IMR-90 (cell line): ENCODE data around the gene LRP1B. TPM values are rescaled to one million over a fixed set of nuclear protein-coding genes. Genes with fewer than 3 reads are reported as not detected.

Experiments
- ATAC-seq: fragments of 200-7000 bp; cut with Tn5 transposase; 2 replicates; pipeline ENCODE4 v1.9.1; 2020; ENCODE audit warnings: low read depth, mild to moderate bottlenecking, moderate library complexity
- BruUV-seq: library from RNA; stranded (reverse); fragments of 400-500 nt; replicated peaks from 2 replicates; lab custom pipeline; 2021; lab: Mats Ljungman, UMichigan
- CTCF ChIA-PET: fragments of 300-600 bp; formaldehyde crosslinking; extraction: SDS; loops from one replicate; lab custom pipeline; 2021; ENCODE audit warnings: antibody characterized with exemption; lab: Yijun Ruan, JAX
- POLR2A ChIA-PET: fragments of 300-600 bp; sonication (Branson Sonifier 250); formaldehyde crosslinking; loops from one replicate; lab custom pipeline; 2022; ENCODE audit warnings: antibody characterized with exemption; ENCODE audit not compliant: unreplicated experiment; lab: Charles Lee
- DNase-seq: peaks from one replicate; pipeline ENCODE4 v3.0.0; 2013
- H2AFZ ChIP-seq: replicated peaks from 2 replicates; pipeline ENCODE3; 2013; ENCODE audit warnings: low read length, mild to moderate bottlenecking; ENCODE audit not compliant: poor library complexity
- H2AK5ac ChIP-seq: 2 replicates; pipeline ENCODE4 v1.6.1; 2013; ENCODE audit warnings: low read depth, low read length, inconsistent platforms
- H2AK9ac ChIP-seq: replicated peaks from 2 replicates; pipeline ENCODE3; 2013; ENCODE audit warnings: mild to moderate bottlenecking, low read depth, low read length, moderate library complexity; ENCODE audit not compliant: poor library complexity
- H2BK120ac ChIP-seq: 2 replicates; pipeline ENCODE4 v1.6.1; 2013; ENCODE audit warnings: low read depth, low read length, inconsistent platforms
- H2BK15ac ChIP-seq: 3 replicates; pipeline ENCODE4 v1.6.1; 2013; ENCODE audit warnings: low read depth, low read length, inconsistent platforms
- H2BK20ac ChIP-seq: 2 replicates; pipeline ENCODE4 v1.6.1; 2013; ENCODE audit warnings: low read depth, mild to moderate bottlenecking, inconsistent platforms, low read length, moderate library complexity
- H2BK5ac ChIP-seq: 2 replicates; pipeline ENCODE4 v1.6.1; 2013; ENCODE audit warnings: mild to moderate bottlenecking, low read depth, low read length, inconsistent platforms; ENCODE audit not compliant: poor library complexity, severe bottlenecking
- H3K14ac ChIP-seq: replicated peaks from 2 replicates; pipeline ENCODE4 v1.6.1; 2013; ENCODE audit warnings: low read depth, low read length, inconsistent platforms
- H3K18ac ChIP-seq: 2 replicates; pipeline ENCODE4 v1.6.1; 2013; ENCODE audit warnings: low read depth, low read length, control low read depth
- H3K23ac ChIP-seq: 2 replicates; pipeline ENCODE4 v1.6.1; 2013; ENCODE audit warnings: low read depth, low read length, inconsistent platforms
- H3K27ac ChIP-seq: 2 replicates; pipeline ENCODE4 v1.5.1; 2013; ENCODE audit warnings: mild to moderate bottlenecking, control low read depth, low read length; ENCODE audit not compliant: insufficient read depth
- H3K27me3 ChIP-seq: 2 replicates; pipeline ENCODE4 v1.6.1; 2013; ENCODE audit warnings: low read length; ENCODE audit not compliant: control insufficient read depth, insufficient read depth
- H3K36me3 ChIP-seq: 2 replicates; pipeline ENCODE4 v1.6.1; 2013; ENCODE audit warnings: low read length, mixed read lengths; ENCODE audit not compliant: control insufficient read depth, insufficient read depth
- H3K4ac ChIP-seq: 2 replicates; pipeline ENCODE4 v1.6.1; 2013; ENCODE audit warnings: low read depth, low read length, inconsistent platforms
- H3K4me1 ChIP-seq: 2 replicates; pipeline ENCODE4 v1.6.1; 2013; ENCODE audit warnings: low read length, mixed read lengths; ENCODE audit not compliant: control insufficient read depth, insufficient read depth
- H3K4me2 ChIP-seq: 2 replicates; pipeline ENCODE4 v1.6.1; 2013; ENCODE audit warnings: low read depth, mild to moderate bottlenecking, control low read depth, low read length, moderate library complexity
- H3K4me3 ChIP-seq: 2 replicates; pipeline ENCODE4 v1.5.1; 2013; ENCODE audit warnings: low read depth, mild to moderate bottlenecking, control low read depth, low read length, moderate library complexity; ENCODE audit not compliant: insufficient read depth
- H3K56ac ChIP-seq: 2 replicates; pipeline ENCODE4 v1.6.1; 2013; ENCODE audit warnings: low read length, inconsistent platforms; ENCODE audit not compliant: insufficient read depth; ENCODE audit errors: extremely low read depth
- H3K79me1 ChIP-seq, 2 experiments: 2 replicates each; pipeline ENCODE4 v1.6.1; 2013; ENCODE audit warnings: low read length in 2 of 2, inconsistent platforms in 1 of 2, low read depth in 1 of 2
- H3K9ac ChIP-seq: 2 replicates; pipeline ENCODE4 v1.6.1; 2013; ENCODE audit warnings: low read depth, low read length, control low read depth
- H3K9me1 ChIP-seq: 2 replicates; pipeline ENCODE4 v1.6.1; 2013; ENCODE audit warnings: low read length, inconsistent platforms; ENCODE audit not compliant: insufficient read depth
- H3K9me3 ChIP-seq: 2 replicates; pipeline ENCODE4 v1.6.1; 2013; ENCODE audit warnings: low read length; ENCODE audit not compliant: control insufficient read depth, insufficient read depth
- H4K20me1 ChIP-seq: 2 replicates; pipeline ENCODE4 v1.6.1; 2013; ENCODE audit warnings: low read length, inconsistent platforms; ENCODE audit not compliant: insufficient read depth
- H4K5ac ChIP-seq: 2 replicates; pipeline ENCODE4 v1.6.1; 2013; ENCODE audit warnings: mild to moderate bottlenecking, low read depth, low read length, control low read depth
- H4K8ac ChIP-seq, 2 experiments: 2 replicates each; pipeline ENCODE4 v1.6.1; 2013; ENCODE audit warnings: low read depth in 2 of 2, low read length in 2 of 2, control low read depth in 1 of 2, inconsistent platforms in 1 of 2
- H4K91ac ChIP-seq: 2 replicates; pipeline ENCODE4 v1.6.1; 2013; ENCODE audit warnings: low read depth, low read length, inconsistent platforms; ENCODE audit not compliant: insufficient read depth
- CHD1 ChIP-seq: IDR thresholded peaks from 2 replicates; pipeline ENCODE4 v1.6.1; 2012; ENCODE audit warnings: low read depth, low read length, improper control_type of control experiment
- FOS ChIP-seq: fragments of 150-350 bp; IDR thresholded peaks from 2 replicates; pipeline ENCODE4 v1.6.1; 2016; ENCODE audit warnings: low read depth, low read length
- MAFK ChIP-seq: IDR thresholded peaks from 2 replicates; pipeline ENCODE4 v1.6.1; 2012; ENCODE audit warnings: low read depth, low read length, improper control_type of control experiment
- MAZ ChIP-seq: IDR thresholded peaks from 2 replicates; pipeline ENCODE4 v1.6.1; 2012; ENCODE audit warnings: low read depth, mild to moderate bottlenecking, low read length, improper control_type of control experiment, moderate library complexity, borderline replicate concordance
- MXI1 ChIP-seq: IDR thresholded peaks from 2 replicates; pipeline ENCODE4 v1.6.1; 2012; ENCODE audit warnings: low read depth, mild to moderate bottlenecking, low read length, moderate library complexity, borderline replicate concordance
- POLR2A ChIP-seq: IDR thresholded peaks from 2 replicates; pipeline ENCODE4 v1.6.1; 2012; ENCODE audit warnings: mild to moderate bottlenecking, low read depth, low read length
- RAD21 ChIP-seq: IDR thresholded peaks from 2 replicates; pipeline ENCODE4 v1.6.1; 2012; ENCODE audit warnings: low read length, improper control_type of control experiment
- RCOR1 ChIP-seq: IDR thresholded peaks from 2 replicates; pipeline ENCODE4 v1.6.1; 2012; ENCODE audit warnings: mild to moderate bottlenecking, low read length, improper control_type of control experiment; ENCODE audit not compliant: insufficient replicate concordance
- SMC3 ChIP-seq: fragments of 150-350 bp; IDR thresholded peaks from 2 replicates; pipeline ENCODE4 v1.6.1; 2016; ENCODE audit warnings: low read depth, mild to moderate bottlenecking, antibody characterized with exemption, low read length, moderate library complexity
- WGBS, 2 experiments: methylation state at CpG; one replicate each; pipeline versions ENCODE4 v1.1.5 to v1.1.7; 2013; ENCODE audit warnings: missing lambda C conversion rate in 2 of 2; ENCODE audit not compliant: insufficient read length in 1 of 2; ENCODE audit errors: extremely low coverage in 2 of 2; 5-methylcytosine and 5-hydroxymethylcytosine counted together
- dilution Hi-C: fragments of 300-500 bp; cut with HindIII; formaldehyde crosslinking; loops from one replicate; pipeline ENCODE4 v1.14.3; 2018; ENCODE audit warnings: low sequenced_read_pairs; ENCODE audit not compliant: unreplicated experiment
- in situ Hi-C: fragments of 300-500 bp; cut with MboI; formaldehyde crosslinking; loops from 3 replicates; pipeline ENCODE4 v1.14.3; 2019; ENCODE audit warnings: low sequenced_read_pairs, inconsistent platforms, mixed read lengths
- intact Hi-C: fragments of 100-400 bp; cut with micrococcal nuclease; formaldehyde crosslinking; loops from 2 replicates; pipeline ENCODE4 v1.10.0; 2022
- polyA plus RNA-seq, 3 experiments: library from polyadenylated mRNA; depleted of rRNA; stranded (reverse); fragments of >200 nt; gene quantifications; 2 replicates each; pipeline ENCODE4 v1.2.3, GENCODE V29; 2012; ENCODE audit warnings: low replicate concordance in 1 of 3
- total RNA-seq: library from RNA; depleted of rRNA; stranded (reverse); fragments of >200 nt; gene quantifications from 2 replicates; pipeline ENCODE4 v1.2.3, GENCODE V29; 2012
- TF ChIP-seq, protein P1 (sequence below): fragments of 150-350 bp; IDR thresholded peaks from 2 replicates; pipeline ENCODE4 v1.6.1; 2017; ENCODE audit warnings: mild to moderate bottlenecking, antibody characterized with exemption, low read length, low read depth
- TF ChIP-seq, protein P2 (sequence below): conservative IDR thresholded peaks from 2 replicates; pipeline ENCODE4 v1.5.1; 2012; ENCODE audit warnings: mild to moderate bottlenecking, low read depth, low read length, improper control_type of control experiment

The LRP1B gene
- total and polyA plus RNA-seq, 2 of the 4 experiments (the other 2 are of a cell fraction) = under 0.01 to 0.02 TPM

DNA sequence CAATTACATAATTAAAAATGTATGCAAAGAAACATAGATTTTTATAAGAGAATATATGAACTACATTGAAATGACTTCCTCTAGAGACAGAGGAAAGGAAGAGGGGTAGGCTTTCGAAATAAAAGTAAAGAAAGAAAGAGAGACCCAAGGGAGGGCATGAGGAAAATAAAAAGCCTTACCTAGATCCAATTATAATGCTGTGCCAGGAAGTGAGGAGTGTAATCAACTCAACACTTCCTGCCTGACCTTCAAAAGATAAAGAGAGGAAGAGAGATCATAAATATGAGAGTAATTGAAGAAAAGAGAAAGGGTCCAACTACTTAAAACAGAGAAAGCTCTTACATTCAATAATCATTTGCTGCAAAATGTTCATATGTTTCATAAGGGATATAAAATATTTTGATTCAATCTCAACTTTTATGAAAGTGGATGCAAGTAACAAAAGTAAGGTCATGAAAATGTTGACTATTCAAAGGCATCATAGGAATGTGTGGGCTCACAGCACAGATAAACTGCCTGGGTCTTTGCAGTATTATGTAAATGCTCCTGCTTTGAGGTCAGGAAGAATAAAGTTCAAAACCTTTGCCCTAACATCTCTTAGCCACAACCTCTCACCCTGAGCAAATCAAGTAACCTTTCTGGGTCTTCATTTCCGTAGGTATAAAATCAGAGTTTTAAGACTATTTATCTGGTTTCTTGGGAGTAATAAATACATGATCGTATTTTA lies 1237.7 kb downstream of the LRP1B start:
- no TSS peak for BruUV-seq
- dilution Hi-C loops (no loop called here), intact Hi-C loops (loop anchor here (10.0 kb wide), 1 partner anchor 502 kb away; no protein-coding TSS in a partner anchor), in situ Hi-C loops (no loop called here)
- H2AK9ac ChIP-seq = no peak overlapping the region
- H2BK15ac ChIP-seq = peak overlapping the region; percentile 56; the same call in 1 of the 3 replicates
- no peak overlapping the region for H2AFZ ChIP-seq
- H3K27ac ChIP-seq = no peak overlapping the region
- ChIA-PET POLR2A (no interaction called here), CTCF (interaction anchor here (0.7 kb wide), 1 partner anchor 12 kb away, joined by 4 read pairs; no protein-coding TSS in a partner anchor)
- H3K9me3 ChIP-seq = no peaks in the 10 kb centered on the region
- peak overlapping the region; percentile 80 for H3K14ac ChIP-seq
- WGBS, 2 experiments = no CpG with 5 or more reads among the region's 3 CpGs
- peak overlapping the region; percentile 71 for H2BK120ac ChIP-seq
- H4K91ac ChIP-seq = peak overlapping the region; percentile 71; the same call in 1 of the 2 replicates
- peak; percentile 19 for DNase-seq
- peak overlapping the region; percentile 32 to 44; a peak in 3 of 4 replicates for H4K8ac ChIP-seq
- no peak overlapping the region for H3K4me3 ChIP-seq
- H2AK5ac ChIP-seq = peak overlapping the region; percentile 78; the same call in 1 of the 2 replicates
- H3K23ac ChIP-seq = peak overlapping the region; percentile 66; the same call in 1 of the 2 replicates
- H3K9ac ChIP-seq = no peak overlapping the region
- peak overlapping the region; percentile 63; the same call in 1 of the 2 replicates for H3K4ac ChIP-seq
- peak overlapping the region; percentile 71; the same call in 1 of the 2 replicates for H3K18ac ChIP-seq
- no peak overlapping the region; the same call in 1 of the 2 replicates for H3K4me2 ChIP-seq
- H3K56ac ChIP-seq = no peak overlapping the region
- H3K79me1 ChIP-seq = no peaks in the 10 kb centered on the region
- peak overlapping the region; percentile 91 for H2BK5ac ChIP-seq
- H2BK20ac ChIP-seq = peak overlapping the region; percentile 81
- H3K27me3 ChIP-seq = no peaks in the 10 kb centered on the region
- H3K36me3 ChIP-seq = no peaks in the 10 kb centered on the region
- no peak for TF ChIP-seq FOS
- no peak for TF ChIP-seq POLR2A
- no peak for TF ChIP-seq MAFK
- no peak for TF ChIP-seq MXI1
- TF ChIP-seq CHD1 = no peak
- no peak for TF ChIP-seq SMC3
- TF ChIP-seq, protein P1, sequence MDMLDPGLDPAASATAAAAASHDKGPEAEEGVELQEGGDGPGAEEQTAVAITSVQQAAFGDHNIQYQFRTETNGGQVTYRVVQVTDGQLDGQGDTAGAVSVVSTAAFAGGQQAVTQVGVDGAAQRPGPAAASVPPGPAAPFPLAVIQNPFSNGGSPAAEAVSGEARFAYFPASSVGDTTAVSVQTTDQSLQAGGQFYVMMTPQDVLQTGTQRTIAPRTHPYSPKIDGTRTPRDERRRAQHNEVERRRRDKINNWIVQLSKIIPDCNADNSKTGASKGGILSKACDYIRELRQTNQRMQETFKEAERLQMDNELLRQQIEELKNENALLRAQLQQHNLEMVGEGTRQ = no peak
- TF ChIP-seq, protein P2, sequence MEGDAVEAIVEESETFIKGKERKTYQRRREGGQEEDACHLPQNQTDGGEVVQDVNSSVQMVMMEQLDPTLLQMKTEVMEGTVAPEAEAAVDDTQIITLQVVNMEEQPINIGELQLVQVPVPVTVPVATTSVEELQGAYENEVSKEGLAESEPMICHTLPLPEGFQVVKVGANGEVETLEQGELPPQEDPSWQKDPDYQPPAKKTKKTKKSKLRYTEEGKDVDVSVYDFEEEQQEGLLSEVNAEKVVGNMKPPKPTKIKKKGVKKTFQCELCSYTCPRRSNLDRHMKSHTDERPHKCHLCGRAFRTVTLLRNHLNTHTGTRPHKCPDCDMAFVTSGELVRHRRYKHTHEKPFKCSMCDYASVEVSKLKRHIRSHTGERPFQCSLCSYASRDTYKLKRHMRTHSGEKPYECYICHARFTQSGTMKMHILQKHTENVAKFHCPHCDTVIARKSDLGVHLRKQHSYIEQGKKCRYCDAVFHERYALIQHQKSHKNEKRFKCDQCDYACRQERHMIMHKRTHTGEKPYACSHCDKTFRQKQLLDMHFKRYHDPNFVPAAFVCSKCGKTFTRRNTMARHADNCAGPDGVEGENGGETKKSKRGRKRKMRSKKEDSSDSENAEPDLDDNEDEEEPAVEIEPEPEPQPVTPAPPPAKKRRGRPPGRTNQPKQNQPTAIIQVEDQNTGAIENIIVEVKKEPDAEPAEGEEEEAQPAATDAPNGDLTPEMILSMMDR = no peak
- no peak for TF ChIP-seq RAD21
- TF ChIP-seq MAZ = no peak
- TF ChIP-seq RCOR1 = no peak
- peaks cover 8% of the 10 kb centered on the region for H3K4me1 ChIP-seq
- ATAC-seq = peak; percentile 54
- no peaks in the 10 kb centered on the region for H4K20me1 ChIP-seq
- H4K5ac ChIP-seq = peak overlapping the region; percentile 64; the same call in 1 of the 2 replicates
- 0 out of 2 replicates have a peak, but pooled peaks cover 4% of the 10 kb centered on the region for H3K9me1 ChIP-seq
